ENCODE data around the gene BPIFB3.

Gene BPIFB3

DNA sequence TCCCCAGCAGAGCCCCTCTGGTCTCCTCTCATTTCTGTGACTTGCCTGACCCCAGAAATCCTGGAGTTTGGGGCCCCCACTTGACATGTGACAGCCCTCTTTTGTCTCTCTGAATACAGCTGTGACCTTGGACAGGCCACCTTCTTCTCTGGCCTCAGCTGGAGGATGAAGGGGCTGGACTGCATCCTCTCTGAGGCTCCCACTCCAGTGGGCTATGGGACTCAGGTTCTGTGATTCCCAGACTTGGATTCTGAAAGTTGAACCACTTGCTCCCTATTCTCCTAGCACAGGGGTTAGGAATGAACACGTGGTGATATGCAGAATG lies 9.1 kb downstream of the BPIFB3 start:
- no peak for DNase-seq (ENCODE audit: low read depth)

DNA sequence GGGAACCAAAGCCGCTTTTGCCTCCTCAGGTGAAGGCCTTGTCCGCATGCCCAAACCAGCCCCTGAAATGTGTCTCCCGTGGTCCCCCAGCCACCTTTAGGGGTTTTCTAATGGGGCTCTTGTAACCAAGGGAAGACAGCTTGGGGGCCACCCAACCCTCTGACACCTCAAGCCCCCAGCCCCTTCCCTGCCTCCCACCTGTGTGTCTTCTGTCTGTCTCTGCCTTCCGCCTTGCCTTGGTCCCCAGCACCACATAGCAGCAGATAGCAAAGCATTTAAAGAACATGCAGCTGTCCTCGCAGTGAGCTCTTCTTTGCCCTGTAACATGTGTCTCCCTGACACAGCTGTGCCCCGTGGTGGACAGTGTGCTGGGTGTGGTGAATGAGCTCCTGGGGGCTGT lies 9.6 kb downstream of the BPIFB3 start:
- no peak for DNase-seq (ENCODE audit: low read depth)

DNA sequence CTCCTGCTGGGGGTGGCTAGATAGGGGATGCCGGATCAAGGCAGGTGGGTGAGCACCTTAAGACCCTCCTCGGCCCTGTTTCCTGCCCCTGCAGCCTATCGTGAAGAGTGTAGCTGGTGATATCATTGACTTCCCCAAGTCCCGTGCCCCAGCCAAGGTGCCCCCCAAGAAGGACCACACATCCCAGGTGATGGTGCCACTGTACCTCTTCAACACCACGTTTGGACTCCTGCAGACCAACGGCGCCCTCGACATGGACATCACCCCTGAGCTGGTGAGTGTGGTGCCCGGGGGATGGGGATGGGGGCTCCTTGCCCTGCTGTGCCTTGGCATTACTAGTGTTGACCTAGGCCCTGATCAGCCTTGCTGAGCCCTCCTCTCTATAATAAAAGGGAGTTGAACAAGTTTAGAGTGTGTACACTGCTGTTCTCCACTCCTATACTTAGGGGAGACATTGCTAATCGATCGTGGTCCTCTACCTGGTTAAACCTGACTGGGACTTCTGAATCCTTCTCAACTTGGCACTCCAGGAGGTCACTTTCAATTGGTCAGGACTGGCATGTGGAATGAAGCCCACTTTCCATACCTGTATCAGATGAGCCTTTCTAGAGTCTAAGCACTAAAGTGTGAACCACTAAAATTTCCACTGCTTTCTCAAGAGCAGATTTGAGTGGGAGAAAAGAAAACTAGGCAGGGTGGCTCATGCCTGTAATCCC lies 11.0 kb downstream of the BPIFB3 start:
- no peak for DNase-seq (ENCODE audit: low read depth)

DNA sequence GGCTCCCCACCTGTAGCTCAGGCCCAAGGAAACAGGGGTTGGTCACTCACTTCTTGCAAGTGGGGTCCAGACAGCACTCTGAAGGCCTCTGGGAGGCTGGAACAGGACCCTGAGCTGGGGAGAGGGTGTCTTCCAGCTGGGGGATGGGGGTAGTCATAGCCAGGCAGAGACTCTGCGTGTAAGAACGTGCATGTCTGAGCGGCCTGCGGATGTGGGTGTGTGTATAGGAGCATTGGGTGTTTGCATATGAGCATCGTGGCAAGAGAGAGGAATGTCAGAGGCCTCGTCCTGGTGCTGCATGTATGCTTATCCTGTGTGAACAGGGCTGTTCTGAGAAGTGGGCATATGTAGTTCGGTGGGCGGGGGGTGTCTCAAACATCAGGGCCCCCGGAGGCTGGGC lies 12.1 kb downstream of the BPIFB3 start:
- DNase-seq (ENCODE audit: low read depth) = no peak

DNA sequence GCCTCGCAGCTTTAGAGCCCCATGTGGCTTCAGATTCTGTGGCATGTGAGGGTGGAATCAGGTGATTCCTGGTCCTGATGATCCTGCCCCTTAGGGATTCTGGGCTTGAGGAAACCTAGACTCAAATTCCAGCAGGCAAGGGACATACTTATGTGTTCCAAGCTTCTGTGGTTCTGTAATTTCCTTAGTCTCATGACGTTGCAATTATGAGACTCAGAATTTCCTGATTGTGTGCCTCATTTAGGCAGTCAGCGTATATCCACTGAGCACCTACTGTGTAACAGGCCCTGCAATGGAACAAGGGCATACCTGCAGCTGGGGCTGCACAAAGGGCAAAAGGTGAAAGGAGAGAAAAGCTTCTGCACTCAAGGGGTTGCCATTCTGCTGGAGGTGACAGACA lies 14.1 kb downstream of the BPIFB3 start:
- no peak for DNase-seq (ENCODE audit: low read depth)

DNA sequence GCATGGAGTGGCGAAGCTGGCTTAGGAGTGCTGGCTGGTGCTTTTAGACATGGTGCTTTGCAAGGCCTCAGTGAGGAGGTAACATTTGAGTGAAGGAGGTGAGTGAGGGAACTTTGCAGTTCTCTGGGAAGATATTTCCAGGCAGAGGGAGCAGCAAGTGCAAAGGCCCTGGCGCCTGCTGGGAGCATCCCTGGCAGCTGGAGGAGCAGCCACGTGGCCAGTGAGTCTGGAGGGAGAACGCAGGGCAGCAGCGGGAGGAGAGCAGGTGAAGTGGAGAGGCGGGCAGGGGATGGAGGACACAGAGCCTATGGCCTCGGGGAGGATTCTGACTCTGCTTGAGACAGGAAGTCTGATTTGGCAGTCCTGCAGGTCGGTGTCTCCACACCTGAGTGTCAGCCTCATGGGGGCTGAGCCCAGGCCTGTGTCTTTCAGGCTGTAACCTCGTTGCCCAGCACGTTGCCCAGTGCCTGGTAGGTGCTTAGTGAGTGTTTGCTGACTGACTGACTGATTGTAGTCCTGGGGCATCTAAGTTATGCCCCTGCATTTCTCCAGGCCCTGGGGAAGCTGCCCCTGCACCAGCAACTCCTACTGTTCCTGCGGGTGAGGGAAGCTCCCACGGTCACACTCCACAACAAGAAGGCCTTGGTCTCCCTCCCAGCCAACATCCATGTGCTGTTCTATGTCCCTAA lies 14.7 kb downstream of the BPIFB3 start:
- no peak for DNase-seq (ENCODE audit: low read depth)

DNA sequence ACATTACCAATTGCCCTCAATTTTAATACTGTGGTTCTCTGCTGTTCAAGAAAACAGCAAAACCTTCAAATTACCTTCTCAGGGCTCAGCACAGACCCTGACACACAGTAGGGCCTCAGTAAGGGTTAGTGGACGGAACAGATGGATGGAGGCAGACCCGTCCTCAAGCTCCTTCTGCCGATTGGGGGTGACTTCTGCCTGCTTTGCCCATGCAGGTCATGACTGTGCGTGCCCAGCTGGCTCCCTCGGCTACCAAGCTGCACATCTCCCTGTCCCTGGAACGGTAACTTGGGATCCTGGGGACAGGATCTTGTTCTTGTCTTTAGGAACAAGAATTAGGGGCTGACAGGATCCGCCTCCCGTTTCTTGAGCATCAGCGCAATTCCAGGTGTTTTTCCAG lies 16.0 kb downstream of the BPIFB3 start:
- no peak for DNase-seq (ENCODE audit: low read depth)

DNA sequence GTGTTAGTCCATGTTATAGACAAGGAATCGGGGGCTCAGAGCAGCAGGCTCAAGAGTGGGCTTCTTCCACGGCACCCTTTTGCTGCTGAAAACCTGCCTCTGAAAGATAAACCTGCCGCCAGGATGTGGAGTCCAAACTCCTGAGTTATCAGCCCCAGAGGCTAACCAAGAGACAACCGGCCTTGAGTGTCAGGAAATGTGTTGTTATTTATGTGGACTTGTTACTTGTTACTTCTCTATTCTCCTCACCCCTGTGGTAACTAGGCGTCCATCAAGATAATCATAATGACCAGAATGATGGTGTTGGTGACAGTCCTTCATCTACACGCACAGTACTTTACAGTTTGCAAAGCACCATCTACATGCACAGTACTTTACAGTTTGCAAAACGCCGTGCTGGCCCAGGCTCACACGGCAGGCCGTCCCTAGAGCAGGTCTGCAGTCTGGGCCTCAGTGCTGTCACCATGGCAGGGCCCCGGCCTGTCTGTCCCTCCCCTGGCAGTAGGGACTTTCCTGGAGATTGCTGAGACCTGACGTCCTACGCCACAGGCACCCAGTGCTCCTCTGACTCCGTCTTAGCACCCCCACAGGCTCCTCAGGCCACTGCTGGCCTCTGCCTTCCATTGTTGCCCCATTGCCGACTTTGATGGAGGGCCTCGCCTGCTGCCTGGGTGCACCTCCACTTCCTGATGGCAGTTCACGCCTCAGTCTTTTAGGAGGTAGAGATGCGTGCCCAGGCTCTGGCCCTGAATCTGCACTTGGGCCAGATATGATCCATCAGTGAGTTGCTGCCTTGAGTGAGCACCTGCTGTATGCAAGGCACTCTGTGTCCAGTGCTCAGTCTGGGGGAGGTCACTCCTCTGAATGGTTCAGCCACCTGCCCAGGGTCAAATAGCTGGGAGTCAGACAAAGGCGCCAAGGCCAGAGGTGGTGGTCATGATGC lies 16.7 kb downstream of the BPIFB3 start:
- no peak for DNase-seq (ENCODE audit: low read depth)

DNA sequence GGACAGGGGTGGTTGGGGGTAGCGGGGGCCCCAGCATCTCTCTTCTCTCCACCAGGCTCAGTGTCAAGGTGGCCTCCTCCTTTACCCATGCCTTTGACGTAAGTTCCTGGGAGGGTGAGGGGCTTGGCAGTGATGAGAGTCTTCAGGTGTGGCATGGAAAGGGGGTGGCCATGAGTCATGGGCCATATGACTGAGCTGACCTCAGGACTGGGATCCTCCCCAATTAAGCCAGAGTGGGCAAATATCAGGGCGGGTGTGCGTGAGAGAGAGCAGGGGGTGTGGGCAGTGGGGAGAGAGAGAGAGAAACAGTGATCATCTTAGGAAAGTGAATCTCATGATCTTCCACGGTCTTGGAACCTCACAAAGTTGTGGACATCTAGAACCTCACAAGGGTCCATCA lies 17.5 kb downstream of the BPIFB3 start:
- no peak for DNase-seq (ENCODE audit: low read depth)

DNA sequence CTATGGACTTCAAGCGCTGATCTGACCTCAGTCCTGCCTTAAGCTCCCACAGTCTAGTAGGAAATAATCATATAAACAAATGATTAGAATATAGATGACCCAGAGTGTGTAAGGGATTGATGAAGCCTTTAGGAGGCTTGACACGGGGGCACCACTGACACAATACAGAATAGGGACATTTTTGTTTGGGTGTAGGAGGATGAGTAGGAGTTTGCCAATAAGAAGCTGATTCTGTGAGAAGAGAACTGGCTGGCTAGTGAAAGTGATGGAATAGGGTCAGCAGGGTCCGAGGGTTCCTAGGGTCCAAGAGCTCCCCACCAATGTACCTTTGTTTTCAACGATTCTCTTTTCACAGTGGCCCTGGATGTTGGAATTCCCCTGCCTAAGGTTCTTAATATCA lies 18.7 kb downstream of the BPIFB3 start:
- DNase-seq (ENCODE audit: low read depth) = no peak

DNA sequence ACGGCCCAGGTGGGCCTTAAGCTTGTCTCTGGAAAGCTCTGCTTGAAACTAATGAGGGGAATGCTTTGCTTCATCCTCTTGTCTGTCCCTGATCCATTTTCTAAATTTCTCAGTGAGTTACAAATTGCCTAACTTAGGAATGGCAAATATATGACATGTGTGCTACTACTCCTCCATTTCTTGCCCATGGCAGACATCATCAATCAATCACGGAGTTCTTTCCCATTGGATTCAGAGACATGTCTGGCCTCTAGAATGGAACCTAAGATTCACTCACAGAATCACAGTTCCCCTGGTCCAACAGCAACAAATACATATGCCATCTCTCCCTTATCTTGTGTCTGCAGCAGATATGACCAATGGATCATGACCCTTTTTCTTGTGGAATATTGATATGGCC lies 19.1 kb downstream of the BPIFB3 start:
- DNase-seq (ENCODE audit: low read depth) = no peak

DNA sequence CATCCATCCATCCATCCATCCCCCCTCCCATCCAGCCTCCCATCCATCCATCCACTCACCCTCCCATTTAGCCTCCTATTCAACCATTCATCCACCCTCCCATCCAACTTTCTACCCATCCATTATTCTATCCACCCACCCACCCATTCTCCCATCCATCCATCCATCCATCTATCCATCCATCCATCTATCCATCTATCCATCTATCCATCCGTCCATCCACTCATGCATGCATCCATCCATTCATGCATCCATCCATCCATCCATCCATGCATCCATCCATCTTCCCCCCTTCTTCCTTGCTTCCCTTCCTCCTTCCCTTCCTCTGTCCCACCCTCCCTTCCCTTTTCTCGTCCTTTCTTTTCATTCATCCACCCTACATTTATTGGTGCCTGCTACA lies 21.0 kb downstream of the BPIFB3 start:
- DNase-seq (ENCODE audit: low read depth) = no peak

DNA sequence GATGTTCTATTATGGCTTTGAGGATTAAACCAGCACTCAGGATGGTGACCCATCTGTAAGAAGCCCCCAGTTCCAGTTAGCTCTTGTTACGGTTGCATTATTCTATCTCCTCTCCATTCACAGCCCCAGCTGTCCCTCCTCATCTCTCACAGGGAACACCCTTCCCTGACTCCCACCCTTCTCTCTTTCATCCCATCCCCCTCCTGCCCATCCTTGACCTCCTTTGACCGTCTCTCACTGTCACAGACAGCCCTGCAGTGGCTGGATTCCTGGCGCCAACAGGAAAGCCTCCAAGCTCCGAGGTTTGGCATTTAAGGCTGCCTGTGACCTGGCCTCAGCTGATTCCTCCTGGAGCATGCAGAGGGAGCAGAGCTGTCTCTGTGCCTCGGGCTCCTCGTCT lies 21.6 kb downstream of the BPIFB3 start:
- no peak for DNase-seq (ENCODE audit: low read depth)

DNA sequence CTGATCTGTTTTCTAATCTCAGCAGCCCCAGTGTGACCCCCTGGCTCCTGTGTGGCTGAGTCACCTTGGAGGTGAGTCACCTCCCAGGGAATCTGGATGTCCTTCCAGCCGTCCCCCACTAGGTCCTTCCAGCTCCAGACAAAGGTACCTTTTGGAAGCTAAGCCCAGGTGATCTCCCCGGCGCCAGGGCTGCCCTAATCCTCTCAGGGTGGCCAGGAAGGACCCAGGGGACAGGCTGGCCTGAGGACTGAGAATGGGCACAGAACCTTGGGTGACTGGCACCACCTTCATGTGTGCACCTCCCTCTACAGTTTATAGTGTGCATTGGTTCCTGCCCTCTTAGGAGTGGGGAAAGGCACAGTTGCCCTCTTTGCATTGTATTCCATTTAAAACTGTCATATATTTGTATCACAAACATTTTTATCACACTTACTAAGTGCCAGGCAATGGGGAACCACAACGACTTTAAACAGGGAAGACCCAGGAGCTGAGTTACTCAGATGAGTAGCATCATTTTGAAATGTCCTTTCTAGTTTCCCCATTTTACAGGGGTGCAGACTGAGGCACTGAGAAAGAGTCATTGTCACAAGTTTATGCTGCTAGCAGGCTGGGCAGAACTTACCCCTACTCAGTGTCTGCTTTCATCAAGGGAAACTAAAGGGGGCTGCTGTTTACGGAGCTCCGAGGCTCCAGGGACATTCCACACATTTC lies 23.1 kb downstream of the BPIFB3 start:
- no peak for DNase-seq (ENCODE audit: low read depth)

DNA sequence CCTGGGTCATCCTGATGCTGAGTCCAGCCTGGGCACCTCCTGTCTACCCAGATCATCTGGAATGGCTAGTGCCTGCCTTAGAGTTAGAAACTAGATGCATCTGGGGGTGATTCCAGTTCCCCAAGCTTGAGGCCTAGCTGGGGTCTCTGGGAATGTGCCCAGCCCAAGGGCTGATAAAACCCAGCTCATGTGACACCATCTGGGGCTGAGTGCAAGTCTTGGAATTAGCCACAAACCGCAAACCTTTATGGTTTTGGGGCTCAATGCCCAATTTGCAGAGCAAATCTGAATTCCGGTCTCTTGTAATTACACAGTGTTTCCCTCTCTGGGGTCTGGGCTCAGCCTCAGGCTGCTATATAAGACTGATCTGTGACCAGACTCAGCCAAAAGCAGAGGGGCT lies 25.6 kb downstream of the BPIFB3 start, which contains the start of gene BPIFB4:
TSS of gene BPIFB4 (plus strand) at position 385 of the 400 bp plus-strand sequence. CDS start 1,884 bp downstream, outside the sequence.
- DNase-seq (ENCODE audit: low read depth) = no peak

DNA sequence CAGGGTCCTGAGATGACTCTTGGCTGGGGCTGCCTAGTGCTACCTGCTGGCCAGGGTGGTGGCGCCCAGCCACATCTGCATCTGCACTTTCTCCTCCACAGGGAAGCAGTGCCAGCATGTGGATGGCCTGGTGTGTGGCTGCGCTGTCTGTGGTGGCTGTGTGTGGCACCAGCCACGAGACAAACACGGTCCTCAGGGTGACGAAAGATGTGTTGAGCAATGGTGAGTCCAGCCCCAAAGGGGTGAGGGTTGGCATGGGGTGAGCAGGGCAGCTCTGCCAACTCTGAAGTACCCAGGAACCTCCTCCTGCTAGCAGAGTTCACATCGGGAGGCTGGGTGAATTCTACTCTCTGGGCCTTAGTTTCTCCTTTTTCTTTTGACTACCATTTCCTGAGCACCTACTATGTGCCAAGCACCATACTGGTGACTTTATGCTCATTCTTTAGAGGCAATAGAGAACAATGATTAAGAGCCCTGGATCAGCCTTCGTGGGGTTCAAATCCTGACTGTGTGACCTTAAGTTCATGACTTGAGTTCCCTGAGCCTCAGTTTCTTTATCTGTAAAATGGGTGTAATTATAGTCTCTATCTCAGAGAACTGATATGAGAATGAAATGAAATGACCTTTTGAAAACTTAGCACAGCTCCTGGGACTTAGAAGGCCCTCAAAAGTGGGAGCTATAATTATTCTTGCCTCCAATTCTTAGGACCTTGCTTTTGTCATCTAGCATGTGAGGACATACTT lies 27.9 kb downstream of the BPIFB3 start:
- no peak for DNase-seq (ENCODE audit: low read depth)

DNA sequence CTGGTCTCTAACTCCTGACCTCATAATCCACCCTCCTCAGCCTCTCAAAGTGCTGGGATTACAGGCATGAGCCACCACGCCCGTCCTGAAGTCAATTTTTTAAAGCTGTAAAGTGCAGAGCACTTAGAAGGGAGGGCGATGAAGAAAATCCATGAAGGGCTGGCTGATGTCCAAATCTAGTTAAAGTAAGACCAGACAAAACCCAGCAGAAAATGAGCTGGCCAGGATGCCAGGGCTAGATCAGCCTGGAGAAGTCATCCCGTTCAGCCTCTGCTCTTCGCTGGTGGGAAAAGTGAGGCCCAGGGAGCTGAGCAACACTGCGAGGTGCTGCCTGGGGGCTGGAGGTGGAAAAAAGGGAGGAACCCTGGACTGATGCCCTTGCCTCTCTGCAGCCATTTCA lies 28.8 kb downstream of the BPIFB3 start:
- no peak for DNase-seq (ENCODE audit: low read depth)

DNA sequence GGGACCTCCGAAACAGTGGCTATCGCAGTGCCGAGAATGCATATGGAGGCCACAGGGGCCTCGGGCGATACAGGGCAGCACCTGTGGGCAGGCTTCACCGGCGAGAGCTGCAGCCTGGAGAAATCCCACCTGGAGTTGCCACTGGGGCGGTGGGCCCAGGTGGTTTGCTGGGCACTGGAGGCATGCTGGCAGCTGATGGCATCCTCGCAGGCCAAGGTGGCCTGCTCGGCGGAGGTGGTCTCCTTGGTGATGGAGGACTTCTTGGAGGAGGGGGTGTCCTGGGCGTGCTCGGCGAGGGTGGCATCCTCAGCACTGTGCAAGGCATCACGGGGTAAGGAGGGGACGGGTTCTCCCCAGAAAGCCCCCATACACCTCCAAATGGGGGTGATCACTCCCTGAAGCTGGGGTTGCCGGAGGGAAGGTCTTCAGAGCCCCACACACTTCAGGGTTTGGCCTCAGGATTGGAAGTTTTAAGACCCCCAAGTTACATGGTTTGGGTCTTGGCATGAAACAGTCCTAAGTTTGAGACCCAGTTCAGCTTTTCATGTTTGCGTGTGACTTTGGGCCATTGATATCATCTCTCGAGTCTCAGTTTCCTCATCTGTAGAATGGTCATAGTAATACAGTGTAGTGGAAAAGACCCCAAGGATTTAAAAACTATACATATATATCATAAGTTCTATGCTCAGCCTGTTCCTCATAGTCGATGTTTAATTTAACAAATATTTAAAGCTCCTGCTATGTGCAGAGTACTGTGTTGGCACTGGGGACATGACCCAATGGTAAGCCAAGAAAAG lies 30.0 kb downstream of the BPIFB3 start:
- DNase-seq (ENCODE audit: low read depth) = no peak

DNA sequence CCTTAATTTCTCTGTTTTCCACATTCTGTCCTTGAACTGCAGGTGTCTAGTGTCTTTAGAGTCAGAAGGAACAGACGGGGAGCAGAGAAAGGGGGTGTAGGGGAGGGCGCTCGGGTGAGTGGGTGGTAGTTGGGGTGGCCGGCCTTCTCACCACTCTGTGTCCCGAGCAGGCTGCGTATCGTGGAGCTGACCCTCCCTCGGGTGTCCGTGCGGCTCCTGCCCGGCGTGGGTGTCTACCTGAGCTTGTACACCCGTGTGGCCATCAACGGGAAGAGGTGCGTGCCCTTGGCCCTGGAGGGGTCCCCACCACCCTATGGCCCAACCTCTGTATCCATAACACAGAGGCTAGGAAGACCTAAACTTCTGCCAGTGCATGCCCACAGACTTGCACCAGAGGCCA lies 31.0 kb downstream of the BPIFB3 start:
- DNase-seq (ENCODE audit: low read depth) = no peak

DNA sequence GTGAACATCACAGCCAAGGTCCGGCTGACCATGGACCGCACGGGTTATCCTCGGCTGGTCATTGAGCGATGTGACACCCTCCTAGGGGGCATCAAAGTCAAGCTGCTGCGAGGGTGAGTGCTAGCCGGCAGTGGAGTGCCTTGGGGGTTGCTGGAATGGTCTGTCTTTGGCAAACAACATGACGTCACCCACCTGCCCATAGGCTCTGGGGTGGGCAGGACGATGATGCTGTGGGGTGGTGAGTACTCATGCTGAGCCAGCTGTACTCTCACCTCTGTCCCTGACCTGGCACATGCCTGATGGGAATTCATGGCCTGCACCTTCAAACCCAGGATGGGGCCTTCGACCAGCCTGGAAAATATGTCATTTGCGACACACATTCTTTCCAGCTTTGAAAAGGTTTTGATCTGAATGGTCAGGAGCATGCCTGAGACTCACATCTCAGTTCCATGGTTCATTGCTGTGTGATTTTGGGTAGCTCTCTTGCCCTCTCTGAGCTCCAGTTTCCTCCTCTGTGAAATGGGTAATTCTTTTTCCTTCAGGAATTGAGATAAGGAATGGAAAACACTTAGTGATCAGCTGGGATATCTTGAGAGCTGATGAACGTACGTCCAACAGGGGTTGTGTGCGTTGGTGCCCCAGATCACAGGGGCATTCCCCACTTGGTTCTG lies 32.5 kb downstream of the BPIFB3 start:
- no peak for DNase-seq (ENCODE audit: low read depth)
